Kidney epithelial cell (primary cell): Measurements from ENCODE around the gene ECE1. TPM values are rescaled to one million over a fixed set of nuclear protein-coding genes. Genes with fewer than 3 reads are reported as not detected.

Experiments
- DNase-seq: peaks from one replicate; pipeline ENCODE4 v3.0.0-alpha.2; 2010; ENCODE audit warnings: low read depth
- H3K27me3 ChIP-seq: 2 replicates; pipeline ENCODE4 v1.6.0; 2011; ENCODE audit warnings: low read length; ENCODE audit not compliant: control insufficient read depth, insufficient read depth
- H3K36me3 ChIP-seq: 2 replicates; pipeline ENCODE4 v1.5.1; 2011; ENCODE audit warnings: low read length; ENCODE audit not compliant: control insufficient read depth, insufficient read depth
- H3K4me3 ChIP-seq: 2 replicates; pipeline ENCODE4 v1.5.1; 2011; ENCODE audit warnings: low read depth, mild to moderate bottlenecking, control low read depth, low read length
- total RNA-seq: library from RNA; depleted of rRNA; stranded (reverse); fragments of >200 nt; gene quantifications from 2 replicates; pipeline ENCODE4 v1.2.3, GENCODE V29; 2015
- TF ChIP-seq, protein P1 (sequence below): IDR thresholded peaks from 2 replicates; pipeline ENCODE4 v1.5.1; 2011; ENCODE audit warnings: mild to moderate bottlenecking, moderate library complexity, low read length, control low read depth, inconsistent platforms; ENCODE audit not compliant: insufficient read depth, poor library complexity, severe bottlenecking

ECE1 gene
- total RNA-seq, 1 donor from 2014 or later, result 181 TPM

DNA sequence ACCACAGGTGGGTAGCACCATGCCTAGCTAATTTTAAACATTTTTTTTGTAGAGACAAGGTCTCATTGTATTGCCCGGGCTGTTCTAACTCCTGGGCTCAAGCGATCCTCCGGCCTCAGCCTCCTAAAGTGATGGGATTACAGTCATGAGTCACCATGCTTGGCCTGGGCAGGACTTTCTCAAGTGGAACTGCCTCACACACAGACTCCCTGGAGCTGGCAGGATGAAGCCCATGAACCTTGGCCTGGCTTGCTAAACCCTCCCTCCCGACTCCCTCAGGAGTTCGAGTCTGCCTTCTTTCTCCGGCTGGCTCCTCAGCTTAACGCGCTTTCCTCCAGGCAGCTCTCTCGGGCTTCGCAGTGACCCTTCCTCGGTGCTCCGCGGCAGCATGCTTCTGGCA lies 7.7 kb upstream of the ECE1 start:
- TF ChIP-seq, protein P1, sequence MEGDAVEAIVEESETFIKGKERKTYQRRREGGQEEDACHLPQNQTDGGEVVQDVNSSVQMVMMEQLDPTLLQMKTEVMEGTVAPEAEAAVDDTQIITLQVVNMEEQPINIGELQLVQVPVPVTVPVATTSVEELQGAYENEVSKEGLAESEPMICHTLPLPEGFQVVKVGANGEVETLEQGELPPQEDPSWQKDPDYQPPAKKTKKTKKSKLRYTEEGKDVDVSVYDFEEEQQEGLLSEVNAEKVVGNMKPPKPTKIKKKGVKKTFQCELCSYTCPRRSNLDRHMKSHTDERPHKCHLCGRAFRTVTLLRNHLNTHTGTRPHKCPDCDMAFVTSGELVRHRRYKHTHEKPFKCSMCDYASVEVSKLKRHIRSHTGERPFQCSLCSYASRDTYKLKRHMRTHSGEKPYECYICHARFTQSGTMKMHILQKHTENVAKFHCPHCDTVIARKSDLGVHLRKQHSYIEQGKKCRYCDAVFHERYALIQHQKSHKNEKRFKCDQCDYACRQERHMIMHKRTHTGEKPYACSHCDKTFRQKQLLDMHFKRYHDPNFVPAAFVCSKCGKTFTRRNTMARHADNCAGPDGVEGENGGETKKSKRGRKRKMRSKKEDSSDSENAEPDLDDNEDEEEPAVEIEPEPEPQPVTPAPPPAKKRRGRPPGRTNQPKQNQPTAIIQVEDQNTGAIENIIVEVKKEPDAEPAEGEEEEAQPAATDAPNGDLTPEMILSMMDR, result no peak
- no peaks in the 10 kb centered on the region for H3K27me3 ChIP-seq
- H3K36me3 ChIP-seq, result no peaks in the 10 kb centered on the region
- DNase-seq, result no peak
- H3K4me3 ChIP-seq, result no peak overlapping the region

DNA sequence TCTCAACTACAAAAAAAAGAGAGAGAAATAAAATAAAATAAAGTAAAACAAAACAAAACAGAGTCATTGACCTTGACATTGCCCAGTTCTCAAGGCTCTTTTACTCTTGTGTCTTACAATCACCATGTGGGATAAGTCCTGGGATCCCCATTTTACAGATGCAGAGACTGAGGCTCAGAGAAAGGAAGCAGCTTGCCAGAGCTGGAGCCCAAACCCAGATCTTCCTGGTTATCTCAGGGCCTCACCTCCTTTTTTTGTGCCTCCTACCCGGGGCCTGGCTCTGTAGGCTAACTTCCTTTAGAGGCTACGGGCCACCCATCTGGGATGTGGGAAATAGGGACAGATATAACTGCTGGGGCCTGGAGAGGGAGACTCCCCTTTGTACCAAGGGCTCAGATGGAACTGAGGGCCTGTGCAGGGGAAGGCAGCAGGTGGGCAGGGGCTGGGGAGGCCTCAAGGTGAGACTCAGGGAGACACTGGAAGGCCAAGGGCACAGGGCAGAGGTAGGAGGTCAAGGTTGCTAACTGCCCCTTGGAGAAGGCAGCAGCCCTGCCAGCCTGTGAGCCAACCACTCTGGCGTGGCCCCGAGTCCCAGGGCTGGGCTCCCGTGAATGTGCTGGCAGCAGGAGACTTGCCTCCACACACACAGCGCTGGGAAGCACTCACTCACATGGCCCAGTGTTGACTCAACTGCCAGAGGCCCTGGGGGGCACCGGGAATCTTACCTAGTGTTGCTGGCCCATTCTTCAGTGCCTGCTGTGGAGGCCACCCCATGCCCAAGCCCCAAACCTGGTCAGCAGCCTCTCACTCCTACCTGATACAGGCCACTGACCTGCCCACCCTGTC lies 6.5 kb upstream of the ECE1 start:
- no peaks in the 10 kb centered on the region for H3K27me3 ChIP-seq
- TF ChIP-seq, protein P1, result no peak
- no peak overlapping the region for H3K4me3 ChIP-seq
- no peaks in the 10 kb centered on the region for H3K36me3 ChIP-seq
- no peak for DNase-seq

DNA sequence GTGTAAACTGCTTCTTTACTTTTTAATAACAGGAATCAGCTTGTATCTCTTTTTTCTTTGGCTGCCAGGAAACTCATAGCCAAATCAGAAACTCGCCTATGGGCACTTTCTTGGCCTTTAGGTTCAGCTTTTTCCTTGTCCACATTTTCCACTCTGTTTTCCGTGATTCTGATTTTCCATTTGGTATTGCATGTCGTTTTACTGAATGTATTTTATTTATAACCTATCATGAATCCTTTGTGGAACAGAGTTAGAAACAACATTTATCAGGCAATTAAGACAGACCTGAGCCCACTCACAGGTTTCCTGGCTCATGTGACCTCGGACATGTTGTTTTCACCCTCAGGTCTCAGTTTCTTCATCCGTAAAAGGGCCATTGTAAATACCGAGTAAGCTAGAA lies 5.3 kb upstream of the ECE1 start:
- TF ChIP-seq, protein P1, result no peak
- Histone ChIP-seq H3K27me3 (no peaks in the 10 kb centered on the region), H3K36me3 (no peaks in the 10 kb centered on the region), H3K4me3 (no peak overlapping the region)
- DNase-seq, result no peak

DNA sequence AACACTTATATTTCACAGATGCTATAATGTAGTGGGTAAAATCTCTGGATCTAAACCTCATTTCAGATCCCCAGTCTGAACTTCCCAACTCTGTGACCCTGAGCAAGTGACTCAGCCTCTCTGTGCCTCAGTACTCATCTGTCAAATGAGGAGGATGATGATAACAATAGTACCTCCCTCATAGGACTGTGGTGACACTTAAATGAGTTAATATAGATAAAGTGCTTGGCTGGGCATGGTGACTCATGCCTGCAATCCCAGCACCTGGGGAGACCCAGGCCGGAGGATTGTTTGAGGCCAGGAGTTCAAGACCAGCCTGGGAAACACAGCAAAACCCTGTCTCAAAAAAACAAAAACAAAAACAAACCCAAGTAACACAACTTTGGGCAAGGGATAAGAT lies 4.7 kb upstream of the ECE1 start:
- Histone ChIP-seq H3K27me3 (no peaks in the 10 kb centered on the region), H3K4me3 (no peak overlapping the region), H3K36me3 (no peaks in the 10 kb centered on the region)
- DNase-seq, result no peak
- TF ChIP-seq, protein P1, result no peak

DNA sequence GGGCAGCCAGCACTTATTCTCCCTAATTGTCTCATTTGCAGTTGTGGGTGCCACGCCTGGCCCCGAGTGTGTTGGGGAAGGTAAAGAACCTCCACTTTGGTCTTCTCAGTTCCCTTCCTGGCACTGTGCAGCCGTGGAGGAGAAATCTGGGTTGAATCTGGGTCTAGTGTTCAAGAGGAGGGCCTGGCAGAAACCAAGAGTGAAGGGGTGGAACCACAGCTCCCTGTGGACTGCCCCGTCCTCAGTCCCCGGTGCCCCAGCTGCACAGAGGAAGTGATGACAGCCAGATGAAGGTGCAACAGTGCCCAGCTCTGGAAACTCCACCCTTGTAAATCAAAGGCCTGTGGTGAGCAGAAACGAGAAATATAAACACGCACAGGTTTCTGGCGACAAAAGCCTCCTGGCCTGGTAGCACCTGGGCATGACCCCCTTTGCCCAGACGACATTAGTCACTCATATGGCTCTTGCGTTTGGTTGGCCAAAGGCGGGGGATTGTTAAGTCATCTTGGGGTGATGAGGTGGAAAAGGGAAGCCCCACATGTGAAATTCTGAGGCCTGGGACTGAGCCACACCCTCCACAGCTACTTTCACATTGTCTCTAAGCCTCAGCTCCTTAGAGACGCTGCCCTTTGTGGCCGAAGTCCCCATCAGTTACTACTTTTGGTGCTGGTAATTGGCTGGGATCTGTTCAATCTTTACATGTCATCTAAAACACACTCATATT lies 4.2 kb upstream of the ECE1 start:
- H3K4me3 ChIP-seq, result no peak overlapping the region
- TF ChIP-seq, protein P1, result no peak
- no peak for DNase-seq
- H3K27me3 ChIP-seq, result no peaks in the 10 kb centered on the region
- no peaks in the 10 kb centered on the region for H3K36me3 ChIP-seq
